GM18951 (cell line): Measurements from ENCODE around the gene RCAN2.
"Not testable (repeated sequence)": the region's sequence is repeated elsewhere in the genome, so short reads cannot be mapped to it uniquely, and the experiment has no call there.

Source experiments
- POLR2A ChIP-seq: IDR thresholded peaks from 4 replicates; pipeline ENCODE4 v1.6.1; 2011; ENCODE audit warnings: mild to moderate bottlenecking; ENCODE audit not compliant: insufficient read length, insufficient read depth; ENCODE audit errors: extremely low read depth
- in situ Hi-C: fragments of 300-500 bp; cut with MboI; formaldehyde crosslinking; loops from one replicate; pipeline ENCODE4 v1.12.0; 2022; ENCODE audit warnings: low sequenced_read_pairs, mixed read lengths, inconsistent platforms; ENCODE audit not compliant: unreplicated experiment

The RCAN2 gene

DNA sequence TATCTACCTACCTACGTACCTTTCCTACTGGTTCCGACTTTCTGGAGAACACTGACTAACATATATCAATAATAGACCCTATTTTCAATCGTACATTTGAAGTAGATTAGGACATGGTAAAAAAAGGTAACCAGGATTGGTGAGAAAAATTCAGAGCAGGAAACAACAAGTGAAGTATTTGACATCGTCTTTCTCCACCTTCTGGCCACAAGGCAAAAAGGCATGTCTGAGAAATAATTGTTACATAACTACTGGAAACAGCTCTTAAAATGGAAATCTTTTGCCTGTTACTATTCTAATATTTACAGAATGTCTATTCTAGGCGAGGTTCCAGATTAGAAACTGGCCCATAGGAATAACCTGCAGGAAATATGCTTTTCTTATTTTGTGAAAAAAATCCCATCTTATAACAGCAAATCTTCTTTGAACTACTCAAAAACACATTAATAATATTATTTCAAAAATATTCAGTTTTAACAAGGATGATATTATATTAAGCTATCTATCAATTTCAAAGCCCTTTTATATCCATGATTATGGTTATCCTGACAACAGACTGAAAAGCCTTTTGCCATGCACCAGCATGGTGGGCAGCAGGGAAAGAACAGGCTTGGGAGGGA lies 80.8 kb downstream of the RCAN2 start:
- in situ Hi-C loops, result no loop called here

DNA sequence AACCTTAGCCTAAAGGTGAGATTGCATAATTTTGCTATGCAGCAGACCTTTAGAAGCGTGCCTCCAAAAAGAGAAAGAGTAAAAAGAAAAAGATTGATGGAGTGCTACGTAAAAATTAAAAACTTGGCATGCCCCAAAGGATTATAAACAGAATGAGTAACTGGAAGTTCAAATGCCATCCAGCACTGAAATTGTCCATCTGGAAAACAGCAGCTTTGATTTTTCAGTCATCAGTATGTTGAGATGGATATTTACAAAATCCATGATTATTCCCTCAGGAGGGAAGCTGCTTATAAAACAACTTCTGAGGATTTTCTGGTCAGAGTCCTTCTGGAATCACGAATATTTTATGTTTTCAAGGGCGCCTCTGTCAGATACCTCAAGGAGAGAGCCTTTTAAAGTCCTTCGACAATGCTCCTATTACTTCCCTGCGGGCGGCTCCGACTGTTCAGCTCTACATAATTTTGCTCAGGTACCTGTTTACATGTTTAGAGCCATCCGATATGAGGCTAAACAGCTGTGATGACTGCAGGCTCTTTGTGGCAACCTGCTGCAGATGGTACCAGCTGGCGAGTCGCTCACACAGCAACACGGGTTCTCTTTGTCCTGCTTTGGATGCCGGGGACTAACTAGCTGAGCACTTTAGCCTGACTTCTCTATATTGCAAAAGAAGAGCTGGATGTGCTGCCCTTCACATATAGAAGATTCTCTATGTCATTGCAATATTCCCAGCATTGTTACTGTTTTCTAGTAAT lies 83.3 kb downstream of the RCAN2 start:
- in situ Hi-C loops, result loop anchor here (5.0 to 10.0 kb wide), 2 partner anchors 186 to 323 kb away; no protein-coding TSS in a partner anchor
- no peak for TF ChIP-seq POLR2A

More for the DNA sequence above, 80.8 kb downstream of the RCAN2 start:
- no peak for TF ChIP-seq POLR2A

DNA sequence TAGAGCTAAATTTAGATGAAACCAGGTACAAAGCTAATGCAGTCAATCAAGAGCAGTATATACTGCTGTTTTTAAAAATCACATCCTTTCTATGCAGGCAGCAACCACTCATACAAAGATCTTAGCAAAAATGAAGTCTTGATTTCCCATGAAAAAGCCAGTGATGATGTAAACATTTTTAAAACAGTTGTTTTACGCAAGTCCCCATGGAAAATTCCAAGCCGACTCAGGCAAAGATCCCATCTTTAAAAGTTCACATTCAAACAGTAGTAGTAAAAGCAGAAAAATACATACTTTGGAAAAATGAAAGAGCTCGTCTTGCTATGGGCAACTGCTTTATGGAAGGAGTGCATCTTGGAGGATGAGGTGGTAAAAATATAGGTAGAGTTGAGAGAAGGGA lies 84.0 kb downstream of the RCAN2 start:
- in situ Hi-C loops, result loop anchor here (5.0 to 10.0 kb wide), 2 partner anchors 185 to 322 kb away; no protein-coding TSS in a partner anchor
- TF ChIP-seq POLR2A, result no peak

DNA sequence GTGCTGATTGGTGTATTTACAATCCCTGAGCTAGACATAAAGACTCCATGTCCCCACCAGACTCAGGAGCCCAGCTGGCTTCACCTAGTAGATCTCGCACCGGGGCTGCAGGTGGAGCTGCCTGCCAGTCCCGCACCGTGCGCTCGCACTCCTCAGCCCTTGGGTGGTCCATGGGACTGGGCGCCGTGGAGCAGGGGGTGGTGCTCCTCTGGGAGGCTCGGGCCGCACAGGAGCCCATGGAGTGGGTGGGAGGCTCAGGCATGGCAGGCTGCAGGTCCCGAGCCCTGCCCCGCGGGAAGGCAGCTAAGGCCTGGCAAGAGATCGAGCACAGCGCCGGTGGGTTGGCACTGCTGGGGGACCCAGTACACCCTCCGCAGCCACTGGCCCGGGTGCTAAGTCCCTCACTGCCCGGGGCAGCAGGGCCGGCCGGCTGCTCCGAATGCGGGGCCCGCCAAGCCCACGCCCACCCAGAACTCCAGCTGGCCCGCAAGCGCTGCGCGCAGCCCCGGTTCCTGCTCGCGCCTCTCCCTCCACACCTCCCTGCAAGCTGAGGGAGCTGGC lies 85.5 kb downstream of the RCAN2 start:
- in situ Hi-C loops, result loop anchor here (5.0 to 10.0 kb wide), 2 partner anchors 183 to 321 kb away; no protein-coding TSS in a partner anchor

DNA sequence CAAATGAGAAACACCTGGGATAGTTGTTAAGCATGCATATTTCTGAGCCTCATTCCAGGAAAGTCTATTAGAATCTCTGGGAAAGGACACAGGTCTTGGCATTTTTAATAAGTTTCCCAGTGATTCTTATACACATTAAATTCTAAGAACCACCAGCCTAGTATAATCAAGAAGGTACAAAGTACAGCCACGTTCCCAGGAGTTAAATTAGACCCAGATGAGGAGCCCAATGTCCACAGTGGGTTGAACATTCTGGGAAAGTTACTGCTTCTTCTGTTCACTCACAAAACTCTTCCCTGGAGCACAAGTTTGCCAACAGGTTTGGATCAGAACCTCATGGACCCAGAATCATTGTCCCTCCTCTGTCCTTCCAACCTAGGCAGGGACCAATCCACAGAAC lies 90.4 kb downstream of the RCAN2 start:
- TF ChIP-seq POLR2A, result no peak
- in situ Hi-C loops, result loop anchor here (10.0 kb wide), 1 partner anchor 316 kb away; no protein-coding TSS in a partner anchor

DNA sequence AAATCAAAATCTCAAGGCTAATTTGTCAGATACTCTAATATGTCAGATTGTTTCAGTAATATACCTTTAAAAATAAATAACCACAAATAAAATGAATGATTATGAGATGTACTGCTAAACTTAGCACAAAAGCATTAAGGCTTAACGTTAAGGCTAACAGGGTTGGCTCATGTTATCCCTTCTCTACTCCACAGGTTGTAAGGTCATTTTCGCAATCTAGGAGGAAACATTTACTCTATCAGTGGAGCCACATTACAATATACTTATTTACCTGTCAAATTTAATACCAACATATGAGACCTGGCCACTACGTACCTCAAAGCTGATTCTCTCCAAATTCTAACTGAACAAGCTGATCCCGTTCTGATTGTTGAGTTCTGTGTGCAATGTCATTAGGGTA lies 95.7 kb downstream of the RCAN2 start:
- in situ Hi-C loops, result no loop called here
- TF ChIP-seq POLR2A, result no peak

DNA sequence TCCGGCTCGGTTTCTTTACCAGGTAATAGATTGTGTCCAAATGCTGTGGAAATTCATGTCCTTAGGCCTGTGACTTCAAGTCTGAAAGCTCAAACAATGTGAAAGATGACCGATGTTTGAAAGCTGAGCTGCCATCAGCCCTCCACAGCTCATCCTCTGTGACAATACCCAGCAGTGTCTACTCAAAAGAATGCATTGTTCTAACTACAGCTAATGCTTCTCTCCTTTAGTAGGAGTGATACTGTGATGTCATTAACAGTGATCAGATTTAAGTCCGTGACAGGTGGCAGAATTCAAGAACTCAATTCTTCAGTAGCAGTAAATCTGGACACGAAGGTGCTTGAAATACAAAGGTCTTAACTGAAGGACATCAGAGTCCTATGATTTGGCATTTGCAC lies 97.3 kb downstream of the RCAN2 start:
- in situ Hi-C loops, result no loop called here
- no peak for TF ChIP-seq POLR2A

DNA sequence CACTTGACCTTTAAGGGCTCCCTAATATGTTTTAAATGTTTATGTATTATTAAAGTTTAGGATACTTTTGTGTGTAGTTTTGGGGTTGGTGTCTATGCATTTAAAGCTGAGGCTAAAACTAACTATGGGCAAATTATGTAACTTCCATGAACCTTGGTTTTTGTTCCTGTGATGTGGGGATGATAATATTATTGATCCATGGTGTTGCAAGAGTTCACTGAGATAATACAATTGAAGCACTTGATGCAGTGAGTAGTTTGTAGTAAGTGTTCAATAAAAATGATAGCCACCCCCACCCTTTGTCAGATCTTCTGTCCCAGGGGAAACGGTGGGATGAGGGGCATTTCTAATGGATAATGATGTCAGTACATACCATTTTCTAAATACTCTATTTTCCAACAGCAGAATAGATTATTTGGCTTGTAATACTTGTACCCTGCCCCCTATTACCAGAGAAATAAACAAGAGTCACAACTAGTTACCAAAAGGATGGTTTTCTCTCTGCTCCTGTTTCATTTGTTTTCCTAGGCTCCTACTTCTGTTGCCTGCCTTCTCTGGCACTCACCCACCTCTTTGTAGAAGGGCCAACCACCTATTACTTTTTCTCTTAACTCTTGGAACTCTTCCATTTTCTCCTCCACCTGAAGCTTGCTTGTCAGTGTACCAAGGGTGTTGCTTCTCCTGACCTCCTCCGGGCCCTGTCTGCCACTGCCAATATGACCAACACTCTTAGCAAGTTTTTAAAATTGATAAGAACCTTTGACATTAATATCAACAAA lies 97.9 kb downstream of the RCAN2 start:
- TF ChIP-seq POLR2A, result no peak
- in situ Hi-C loops, result no loop called here

DNA sequence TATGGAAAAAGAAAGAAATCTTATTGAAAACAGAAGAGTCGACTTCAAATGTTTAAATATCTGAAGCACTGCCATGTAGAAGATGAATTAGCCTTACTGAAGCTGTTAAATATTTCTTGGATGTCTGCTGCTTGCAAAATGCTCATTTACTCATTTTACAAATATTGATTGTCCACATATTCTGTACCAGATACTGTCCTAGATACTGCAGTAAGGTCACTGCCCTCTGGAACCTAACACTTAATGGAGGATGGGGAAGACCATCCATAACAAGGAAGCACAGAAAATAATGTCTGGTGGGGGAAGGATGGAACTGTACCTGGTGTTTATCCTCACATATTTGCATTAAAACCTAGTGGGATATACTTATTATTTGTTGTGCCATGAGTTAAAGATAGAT lies 99.0 kb downstream of the RCAN2 start:
- in situ Hi-C loops, result no loop called here

DNA sequence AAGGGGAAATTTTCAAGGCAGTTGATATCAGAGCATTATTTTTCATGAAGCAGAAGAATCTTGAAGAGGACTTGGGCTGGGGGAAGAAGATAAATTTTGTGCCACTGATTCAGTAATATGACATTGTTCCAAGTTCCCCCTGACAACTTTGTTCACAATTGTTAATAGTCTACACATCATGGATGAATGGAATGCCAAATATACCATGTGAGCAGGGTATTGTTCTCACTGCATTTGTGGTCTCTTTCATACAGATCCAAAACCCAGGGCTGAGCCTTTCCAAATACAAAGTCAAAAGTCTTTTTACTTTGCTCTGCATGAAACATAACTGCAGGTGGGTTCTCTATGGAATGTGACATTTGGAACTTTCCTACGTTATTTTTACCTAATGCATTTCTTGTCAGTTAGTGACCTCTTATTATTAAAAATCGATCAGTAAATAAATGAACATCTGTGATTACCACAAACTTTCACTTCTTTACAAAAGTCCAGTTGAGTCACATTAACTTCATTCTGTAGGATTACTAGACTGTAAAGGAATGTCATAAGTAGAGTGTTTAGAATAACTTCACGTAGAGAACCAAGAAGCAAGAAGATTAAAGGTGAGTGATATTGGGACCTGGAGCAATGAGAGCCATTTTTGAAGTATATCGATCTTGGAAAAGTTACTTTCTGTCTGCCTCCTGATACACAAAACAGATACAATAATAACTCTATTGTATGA lies 100.9 kb downstream of the RCAN2 start:
- no peak for TF ChIP-seq POLR2A
- in situ Hi-C loops, result no loop called here

More for the DNA sequence above, 99.0 kb downstream of the RCAN2 start:
- no peak for TF ChIP-seq POLR2A

DNA sequence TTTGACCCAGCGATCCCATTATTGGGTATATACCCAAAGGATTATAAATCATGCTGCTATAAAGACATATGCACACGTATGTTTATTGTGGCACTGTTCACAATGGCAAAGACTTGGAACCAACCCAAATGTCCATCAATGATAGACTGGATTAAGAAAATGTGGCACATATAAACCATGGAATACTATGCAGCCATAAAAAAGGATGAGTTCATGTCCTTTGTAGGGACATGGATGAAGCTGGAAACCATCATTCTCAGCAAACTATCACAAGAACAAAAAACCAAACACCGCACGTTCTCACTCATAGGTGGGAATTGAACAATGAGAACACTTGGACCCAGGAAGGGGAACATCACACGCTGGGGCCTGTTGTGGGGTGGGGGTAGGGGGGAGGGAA lies 103.5 kb downstream of the RCAN2 start:
- in situ Hi-C loops, result not testable (repeated sequence)

DNA sequence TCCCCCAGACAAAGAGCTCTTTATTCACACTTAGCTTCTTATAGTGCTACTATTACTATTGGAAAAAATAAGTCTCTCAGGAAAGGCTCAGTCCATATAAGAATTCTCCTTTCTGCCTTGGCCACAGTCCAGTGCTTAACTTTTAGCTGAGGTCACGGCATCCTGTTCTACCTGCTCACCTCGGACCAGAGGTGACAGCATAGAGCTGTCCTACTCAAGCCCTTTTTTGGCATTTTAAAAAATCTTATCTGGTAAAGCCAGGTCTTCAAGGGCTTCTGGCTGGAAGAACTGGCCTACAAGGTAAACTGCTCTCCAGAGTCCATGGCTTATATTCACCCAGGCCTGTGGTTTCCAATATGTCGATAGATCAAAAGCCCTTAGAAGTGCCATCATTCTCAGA lies 109.7 kb downstream of the RCAN2 start:
- in situ Hi-C loops, result no loop called here
- TF ChIP-seq POLR2A, result no peak

DNA sequence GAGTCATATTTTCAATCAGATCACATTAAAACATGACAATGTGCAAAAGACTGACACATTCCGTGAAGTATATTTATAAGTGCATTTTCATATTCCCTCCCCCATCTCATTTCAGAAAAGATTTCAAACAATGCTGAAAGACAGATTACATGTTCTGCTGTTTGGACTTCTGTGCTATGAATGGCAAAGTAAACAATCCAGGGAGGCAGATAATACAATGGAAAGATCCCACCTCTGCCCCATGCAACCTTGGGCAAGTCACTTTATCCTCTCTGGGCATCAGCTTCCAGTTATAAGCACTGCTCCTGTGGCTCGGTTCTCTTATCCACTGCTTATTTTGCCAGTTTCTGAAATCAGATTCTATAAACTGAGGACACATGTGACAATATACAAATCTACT lies 110.2 kb downstream of the RCAN2 start:
- in situ Hi-C loops, result no loop called here
- no peak for TF ChIP-seq POLR2A
